MM.1S (cell line): ENCODE data around the gene GRIK1.
"Not testable (repeated sequence)": the region's sequence is repeated elsewhere in the genome, so short reads cannot be mapped to it uniquely, and the experiment has no call there.

Source experiments
- DNase-seq: peaks from one replicate; pipeline ENCODE4 v3.0.0-alpha.2; 2015
- H2AFZ ChIP-seq: fragments of 300-600 bp; sonication (generic); 2 replicates; pipeline ENCODE4 v1.6.0; 2016; ENCODE audit warnings: antibody characterized with exemption, low read length
- H3F3A ChIP-seq: fragments of 300-600 bp; sonication (generic); 2 replicates; pipeline ENCODE4 v1.6.1; 2016; ENCODE audit warnings: mild to moderate bottlenecking, antibody characterized with exemption, low read length, moderate library complexity, mixed read lengths; ENCODE audit not compliant: insufficient read depth
- H3K27ac ChIP-seq: fragments of 300-600 bp; sonication (generic); 2 replicates; pipeline ENCODE4 v1.5.1; 2016; ENCODE audit warnings: mild to moderate bottlenecking, low read length
- H3K27me3 ChIP-seq: fragments of 300-600 bp; sonication (generic); replicated peaks from 2 replicates; pipeline ENCODE4 v1.6.0; 2016; ENCODE audit warnings: low read length; ENCODE audit not compliant: insufficient read depth
- H3K36me3 ChIP-seq: fragments of 300-600 bp; sonication (generic); replicated peaks from 2 replicates; pipeline ENCODE4 v1.6.1; 2016; ENCODE audit warnings: mild to moderate bottlenecking, low read length, mixed read lengths; ENCODE audit not compliant: insufficient read depth
- H3K4me1 ChIP-seq: fragments of 300-600 bp; sonication (generic); 2 replicates; pipeline ENCODE4 v1.6.1; 2016; ENCODE audit warnings: low read length, mixed read lengths
- H3K4me2 ChIP-seq: fragments of 300-600 bp; sonication (generic); 2 replicates; pipeline ENCODE4 v1.6.0; 2016; ENCODE audit warnings: low read depth, low read length
- H3K4me3 ChIP-seq: fragments of 300-600 bp; sonication (generic); 2 replicates; pipeline ENCODE4 v1.5.1; 2016; ENCODE audit warnings: low read length, mixed read lengths
- H3K79me2 ChIP-seq: fragments of 300-600 bp; sonication (generic); 2 replicates; pipeline ENCODE4 v1.6.1; 2016; ENCODE audit warnings: mixed run types, low read length, mixed read lengths
- H3K9ac ChIP-seq: fragments of 300-600 bp; sonication (generic); 2 replicates; pipeline ENCODE4 v1.6.1; 2016; ENCODE audit warnings: low read length, mixed read lengths
- H3K9me2 ChIP-seq: fragments of 300-600 bp; sonication (generic); replicated peaks from 2 replicates; pipeline ENCODE4 v1.6.1; 2016; ENCODE audit warnings: mild to moderate bottlenecking, low read length, mixed read lengths; ENCODE audit not compliant: insufficient read depth
- H3K9me3 ChIP-seq: fragments of 300-600 bp; sonication (generic); replicated peaks from 2 replicates; pipeline ENCODE4 v1.6.1; 2016; ENCODE audit warnings: mild to moderate bottlenecking, low read length, mixed read lengths; ENCODE audit not compliant: insufficient read depth
- H4K20me1 ChIP-seq: fragments of 300-600 bp; sonication (generic); 2 replicates; pipeline ENCODE4 v1.6.1; 2016; ENCODE audit warnings: mild to moderate bottlenecking, low read length, moderate library complexity, mixed read lengths; ENCODE audit not compliant: insufficient read depth
- CTCF ChIP-seq: fragments of 300-600 bp; sonication (generic); IDR thresholded peaks from 2 replicates; pipeline ENCODE4 v1.5.1; 2016; ENCODE audit warnings: antibody characterized with exemption, low read length, mixed read lengths
- EZH2 ChIP-seq: fragments of 300-600 bp; sonication (generic); optimal IDR thresholded peaks from 2 replicates; pipeline ENCODE3; 2017; ENCODE audit warnings: low read depth, mild to moderate bottlenecking, antibody characterized with exemption, low read length, mixed read lengths
- EZH2phosphoT487 ChIP-seq: fragments of 300-600 bp; sonication (generic); IDR thresholded peaks from 2 replicates; pipeline ENCODE4 v1.6.1; 2018; ENCODE audit warnings: antibody characterized with exemption, low read length

The GRIK1 gene

GRCh38 chr21:29613021-29613420 is 326.8 kb downstream of the GRIK1 start:
- Histone ChIP-seq H3K4me3 (no peak overlapping the region), H3K9me2 (no peaks in the 10 kb centered on the region), H3K27me3 (no peaks in the 10 kb centered on the region), H3K4me1 (no peaks in the 10 kb centered on the region), H3K36me3 (no peaks in the 10 kb centered on the region), H3K9ac (no peak overlapping the region), H3K4me2 (no peak overlapping the region), H3F3A (no peaks in the 10 kb centered on the region), H4K20me1 (no peaks in the 10 kb centered on the region), H3K27ac (no peak overlapping the region), H3K9me3 (no peaks in the 10 kb centered on the region), H3K79me2 (no peaks in the 10 kb centered on the region), H2AFZ (no peak overlapping the region)
- DNase-seq = no peak
- TF ChIP-seq EZH2 (no peak), CTCF (no peak), EZH2phosphoT487 (no peak)

DNA sequence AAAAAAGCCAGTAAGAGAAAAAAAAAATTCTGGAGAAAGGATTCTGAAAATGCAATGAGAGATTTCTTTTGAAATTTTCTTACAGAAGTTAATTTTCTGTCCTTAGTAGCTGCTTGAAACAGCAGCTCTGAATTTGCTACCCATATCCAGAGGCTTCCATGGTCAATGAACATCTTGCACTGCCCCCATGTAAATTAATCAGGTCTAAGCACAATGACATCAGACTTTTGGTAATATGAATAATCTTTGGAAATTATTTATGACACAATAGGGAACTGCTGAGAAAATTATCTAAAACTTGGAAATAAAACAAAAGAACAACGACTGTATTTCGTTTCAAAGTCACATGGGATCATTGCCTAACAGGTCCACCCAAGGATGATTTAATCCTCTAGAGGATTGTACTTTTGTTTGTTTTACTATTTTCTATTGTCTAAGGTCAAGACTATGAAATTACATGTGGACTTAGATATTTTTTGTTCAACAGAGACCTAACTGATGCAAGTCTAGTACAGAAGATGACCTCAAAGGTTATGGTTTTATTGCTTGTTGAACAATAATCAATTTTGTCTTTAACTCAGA is 328.9 kb downstream of the GRIK1 start:
- no peaks in the 10 kb centered on the region for H3K79me2 ChIP-seq
- H3K9me3 ChIP-seq = no peaks in the 10 kb centered on the region
- H3K9ac ChIP-seq = no peak overlapping the region
- no peaks in the 10 kb centered on the region for H4K20me1 ChIP-seq
- TF ChIP-seq EZH2phosphoT487 (no peak), CTCF (no peak), EZH2 (no peak)
- no peaks in the 10 kb centered on the region for H3K4me1 ChIP-seq
- no peaks in the 10 kb centered on the region for H3K9me2 ChIP-seq
- no peaks in the 10 kb centered on the region for H3K36me3 ChIP-seq
- no peaks in the 10 kb centered on the region for H3K27me3 ChIP-seq
- no peak overlapping the region for H3K4me3 ChIP-seq
- H2AFZ ChIP-seq = no peak overlapping the region
- H3K4me2 ChIP-seq = no peak overlapping the region
- H3K27ac ChIP-seq = no peak overlapping the region
- DNase-seq = no peak
- H3F3A ChIP-seq = no peaks in the 10 kb centered on the region

- H3F3A ChIP-seq = no peaks in the 10 kb centered on the region
- no peak overlapping the region for H3K4me3 ChIP-seq
- no peaks in the 10 kb centered on the region for H3K79me2 ChIP-seq
- H3K4me2 ChIP-seq = no peak overlapping the region
- H3K9ac ChIP-seq = no peak overlapping the region
- no peak for DNase-seq
- H3K27ac ChIP-seq = no peak overlapping the region
- no peaks in the 10 kb centered on the region for H4K20me1 ChIP-seq
- H3K27me3 ChIP-seq = no peaks in the 10 kb centered on the region
- no peaks in the 10 kb centered on the region for H3K9me2 ChIP-seq
- TF ChIP-seq CTCF (no peak), EZH2 (no peak), EZH2phosphoT487 (no peak)
- no peak overlapping the region for H2AFZ ChIP-seq
- no peaks in the 10 kb centered on the region for H3K4me1 ChIP-seq
- H3K9me3 ChIP-seq = no peaks in the 10 kb centered on the region
- H3K36me3 ChIP-seq = no peaks in the 10 kb centered on the region
These were observed 333.2 kb downstream of the GRIK1 start for GRCh38 chr21:29606613-29607012.

DNA sequence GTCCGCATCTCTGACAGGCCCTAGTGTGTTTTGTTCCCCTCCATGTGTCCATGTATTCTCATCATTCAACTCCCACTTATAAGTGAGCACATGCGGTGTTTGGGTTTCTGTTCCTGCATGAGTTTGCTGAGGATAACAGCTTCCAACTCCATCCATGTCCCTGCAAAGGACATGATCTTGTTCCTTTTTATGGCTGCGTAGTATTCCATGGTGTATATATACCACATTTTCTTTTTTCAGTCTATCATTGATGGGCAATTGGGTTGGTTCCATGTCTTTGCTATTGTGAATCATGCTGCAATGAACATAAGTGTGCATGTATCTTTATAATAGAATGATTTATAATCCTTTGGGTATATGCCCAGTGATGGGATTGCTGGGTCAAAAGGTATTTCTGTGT is 334.6 kb downstream of the GRIK1 start:
- not testable (repeated sequence) for H3K36me3 ChIP-seq, H3K4me2 ChIP-seq, H3K79me2 ChIP-seq, H3K9ac ChIP-seq, H2AFZ ChIP-seq, H3K4me1 ChIP-seq, H3K4me3 ChIP-seq, DNase-seq, H3K27me3 ChIP-seq, H3K9me2 ChIP-seq, H3K27ac ChIP-seq, H3K9me3 ChIP-seq, H3F3A ChIP-seq, H4K20me1 ChIP-seq
